Thyroid gland (tissue), 4 donors: Measurements from ENCODE around the gene MUCL3.

ENCODE experiments used
- CTCF ChIP-seq, 6 experiments: fragments of 200-600 bp in 3 of 6; fragments of 450-650 bp in 3 of 6; sonication (generic) in 3 of 6; IDR thresholded peaks; one replicate each; pipeline ENCODE4 v1.5.1; 2016 to 2019; ENCODE audit warnings: antibody characterized with exemption in 6 of 6, mild to moderate bottlenecking in 2 of 6, inconsistent platforms in 1 of 6, moderate library complexity in 1 of 6
- POLR2A ChIP-seq, 2 donors: fragments of 450-650 bp; IDR thresholded peaks; one replicate each; pipeline ENCODE4 v1.6.1; 2017; ENCODE audit warnings: antibody characterized with exemption in 2 of 2, mild to moderate bottlenecking in 2 of 2, moderate library complexity in 1 of 2

- TF ChIP-seq CTCF (IDR thresholded peaks at IDR 0.05) (no peak), POLR2A (IDR thresholded peaks at IDR 0.05) (no peak)
Measured at GRCh38 chr6:30931969-30932645, 8.7 kb upstream of the MUCL3 start, which contains the start of gene SFTA2.
